Femur (tissue), 1 donor: ENCODE data around the gene PODXL2.

Experiments used
- DNase-seq: peaks from one replicate; pipeline ENCODE4 v3.0.0-alpha.2; 2017

PODXL2 gene

GRCh38 chr3:127655641-127656040 is 26.7 kb downstream of the PODXL2 start:
- DNase-seq: no peak

- no peak for DNase-seq
Observed at GRCh38 chr3:127656906-127657305, 27.9 kb downstream of the PODXL2 start.

GRCh38 chr3:127658234-127658633 is 29.2 kb downstream of the PODXL2 start:
- DNase-seq: no peak

GRCh38 chr3:127660621-127661251 is 31.8 kb downstream of the PODXL2 start:
- no peak for DNase-seq

GRCh38 chr3:127661600-127661999 is 32.6 kb downstream of the PODXL2 start:
- no peak for DNase-seq

- no peak for DNase-seq
Observed at GRCh38 chr3:127662001-127662469, 33.0 kb downstream of the PODXL2 start.

- DNase-seq: no peak
Observed at GRCh38 chr3:127663151-127663550, 34.2 kb downstream of the PODXL2 start.

GRCh38 chr3:127665165-127665564 is 36.2 kb downstream of the PODXL2 start:
- no peak for DNase-seq

GRCh38 chr3:127665586-127665985 is 36.6 kb downstream of the PODXL2 start:
- no peak for DNase-seq

- DNase-seq: no peak
Observed at GRCh38 chr3:127666676-127667075, 37.7 kb downstream of the PODXL2 start.

- DNase-seq: no peak
Observed at GRCh38 chr3:127667119-127667681, 38.2 kb downstream of the PODXL2 start.

- DNase-seq: no peak
Observed at GRCh38 chr3:127668906-127669305, 39.9 kb downstream of the PODXL2 start.

GRCh38 chr3:127669541-127670228 is 40.7 kb downstream of the PODXL2 start:
- DNase-seq: no peak

GRCh38 chr3:127670229-127670559 is 41.2 kb downstream of the PODXL2 start:
- no peak for DNase-seq

- DNase-seq: no peak
Observed at GRCh38 chr3:127670761-127671522, 42.0 kb downstream of the PODXL2 start.

GRCh38 chr3:127671523-127672428 is 42.8 kb downstream of the PODXL2 start:
- DNase-seq: peak; percentile 48

- DNase-seq: peak; percentile 91
Observed at GRCh38 chr3:127672429-127673190, 43.6 kb downstream of the PODXL2 start, which contains the start of gene ABTB1. Gene ABTB1 (plus strand): TSS chr3:127672952. CDS start chr3:127673026, 74 bp downstream.

GRCh38 chr3:127673191-127674100 is 44.5 kb downstream of the PODXL2 start:
- DNase-seq: peak; percentile 54

- peak; percentile 19 for DNase-seq
Observed at GRCh38 chr3:127674101-127674721, 45.2 kb downstream of the PODXL2 start.

GRCh38 chr3:127674790-127675189 is 45.8 kb downstream of the PODXL2 start:
- DNase-seq: peak; percentile 9
